ENCODE measurements around the gene ANKDD1B.
A peak's percentile ranks its signal among the peaks of the same experiment; 100 is the strongest.

Gene ANKDD1B

DNA sequence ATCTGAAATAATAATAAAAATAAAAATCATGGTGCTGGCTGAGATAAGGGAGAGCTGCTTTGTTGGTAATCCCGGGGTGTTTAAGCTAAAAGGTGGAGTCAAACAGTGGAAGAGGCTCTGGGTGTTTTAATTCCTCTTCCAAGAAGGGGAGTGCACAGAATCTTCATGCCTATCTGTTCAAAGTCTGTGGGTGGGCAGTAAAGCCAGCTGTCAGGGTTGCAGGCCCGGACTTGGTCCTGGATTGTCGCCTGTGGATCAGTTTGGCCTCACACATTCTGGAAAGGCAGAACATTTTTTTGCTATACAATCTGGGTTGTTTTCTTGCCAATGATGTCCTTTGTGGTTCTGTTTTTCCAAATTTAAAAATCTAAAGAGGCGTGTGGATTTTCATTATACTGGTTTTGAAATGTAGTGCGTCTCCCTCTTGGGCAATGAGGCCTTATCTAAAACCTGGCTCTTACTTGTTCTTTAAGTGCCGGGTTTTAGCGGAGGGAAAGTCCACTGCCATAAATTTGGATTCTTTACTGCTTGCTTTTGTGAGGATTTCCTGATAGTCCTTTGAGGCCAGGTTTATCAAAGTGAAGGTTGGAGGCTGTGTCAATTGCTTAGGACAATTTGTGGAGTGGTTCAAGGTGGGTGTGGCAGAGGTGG lies 5.8 kb downstream of the ANKDD1B start:
- no peak for DNase-seq (ENCODE audit: low spot score)

DNA sequence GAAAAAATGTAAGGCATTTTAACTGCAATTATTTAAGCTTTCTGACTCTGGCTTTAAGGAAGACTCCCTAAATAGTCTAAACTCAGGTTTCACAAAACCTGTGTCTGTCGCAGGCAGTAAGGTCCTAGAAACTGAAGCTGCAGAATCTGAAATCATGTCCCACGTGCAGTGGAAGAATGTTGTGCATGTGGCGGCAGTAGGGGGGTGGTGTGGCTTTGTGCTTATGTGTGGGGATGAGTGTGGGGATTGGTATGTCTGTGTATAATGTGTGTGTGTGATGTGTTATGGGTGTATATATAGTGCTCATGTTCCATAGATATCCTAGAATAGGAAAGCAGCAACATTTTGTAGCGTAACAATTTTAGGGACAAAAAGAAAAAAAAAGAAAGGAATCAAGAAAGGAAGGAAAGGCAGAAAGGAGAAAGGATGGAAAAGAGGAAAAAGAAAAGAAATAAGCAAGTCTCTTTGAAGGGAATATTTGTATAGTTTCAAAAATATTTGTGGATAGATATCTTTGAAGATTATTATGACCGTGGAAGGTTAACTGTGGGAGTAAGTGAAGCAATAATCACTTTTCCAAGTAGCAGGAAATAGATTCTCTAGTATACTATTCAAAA lies 6.6 kb downstream of the ANKDD1B start:
- DNase-seq (ENCODE audit: low spot score) = no peak

DNA sequence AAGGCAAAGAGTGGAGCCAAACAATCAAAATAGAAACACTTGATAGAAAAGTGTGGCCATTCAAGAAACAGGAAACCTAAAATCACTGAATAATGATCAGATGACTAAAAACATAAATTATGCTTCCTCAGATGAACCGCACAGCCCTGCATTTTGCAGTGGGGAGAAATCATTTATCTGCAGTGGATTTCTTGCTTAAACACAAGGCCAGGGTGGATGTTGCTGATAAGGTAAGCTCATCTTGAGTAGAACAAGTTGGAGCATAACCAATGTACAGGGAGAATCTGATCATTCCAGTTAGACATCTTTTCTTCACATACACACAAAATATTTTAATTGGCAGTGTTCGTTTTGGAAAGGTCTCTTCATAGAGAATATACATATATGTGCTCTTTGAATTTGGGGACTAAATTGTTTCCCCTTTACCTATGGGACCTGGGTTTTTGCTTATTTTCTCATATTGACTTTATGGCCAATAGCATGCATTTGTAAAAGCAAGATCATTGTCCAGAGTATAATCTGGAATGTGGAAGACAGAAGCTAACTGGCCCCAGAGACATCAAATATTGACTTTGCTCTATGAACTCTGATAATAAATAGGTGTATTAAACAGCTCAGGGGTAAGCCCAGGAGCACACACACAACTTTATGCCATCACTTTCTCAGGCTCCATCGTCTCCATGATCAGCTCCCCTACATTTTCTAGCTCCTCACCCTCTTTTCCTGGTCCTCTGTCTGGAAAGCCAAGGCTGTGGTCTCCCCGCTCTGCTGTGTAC lies 9.1 kb downstream of the ANKDD1B start:
- DNase-seq (ENCODE audit: low spot score) = no peak

DNA sequence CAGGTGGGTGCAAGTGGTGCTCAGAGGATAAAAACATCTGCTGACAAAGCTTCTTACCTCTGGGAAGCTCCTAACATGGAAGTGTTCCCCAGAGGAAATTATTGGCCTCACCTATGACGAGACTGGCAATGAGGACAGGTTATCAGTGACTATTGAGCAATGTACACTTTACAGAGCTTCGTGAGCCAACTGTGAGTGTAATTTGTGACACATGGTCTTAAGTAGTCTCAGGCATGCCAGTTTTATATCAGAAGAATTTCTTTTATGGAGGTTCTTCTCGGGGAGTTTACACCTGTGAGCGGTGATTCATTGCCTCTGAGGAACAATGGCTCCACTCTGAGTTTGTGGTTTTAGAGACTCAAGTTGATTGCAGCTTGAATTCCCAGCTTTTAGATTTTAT lies 11.3 kb downstream of the ANKDD1B start:
- no peak for DNase-seq (ENCODE audit: low spot score)

DNA sequence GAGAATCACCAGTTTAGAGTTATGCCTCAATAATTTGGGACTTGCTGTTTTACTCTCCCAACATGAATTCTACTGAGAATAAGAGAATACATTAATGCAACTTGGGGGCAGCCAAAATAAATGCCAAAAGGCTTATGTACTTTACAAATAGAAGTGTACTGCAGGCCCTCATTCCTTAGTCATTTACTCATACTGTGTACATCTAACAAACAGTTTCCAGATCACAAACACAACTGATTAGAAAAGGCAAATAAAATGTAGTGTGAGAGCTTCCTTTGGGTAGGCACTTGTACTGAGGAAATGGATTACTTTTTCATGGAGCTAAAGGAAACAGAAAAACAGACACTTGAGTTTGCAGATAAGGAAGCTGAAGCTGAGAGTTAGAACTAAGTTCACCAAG lies 12.6 kb downstream of the ANKDD1B start:
- no peak for DNase-seq (ENCODE audit: low spot score)

DNA sequence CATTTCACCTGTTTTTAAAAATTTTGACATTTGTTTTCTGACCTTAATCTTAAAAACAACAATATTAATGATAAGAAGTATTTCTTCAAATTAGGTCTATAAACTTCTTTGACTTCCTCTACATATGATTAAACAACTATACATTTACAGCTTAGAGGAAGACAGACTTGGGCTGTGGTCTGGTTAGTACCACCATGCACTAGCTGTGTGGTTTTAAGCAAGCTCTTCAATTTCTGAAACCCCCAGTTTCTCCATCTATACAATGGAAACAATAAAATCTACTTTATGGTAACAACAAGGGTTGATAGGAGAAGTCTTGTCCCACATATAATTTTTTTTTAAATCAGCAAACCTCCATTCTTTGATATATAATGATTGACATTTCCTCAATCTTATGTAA lies 15.7 kb downstream of the ANKDD1B start:
- DNase-seq (ENCODE audit: low spot score) = no peak

DNA sequence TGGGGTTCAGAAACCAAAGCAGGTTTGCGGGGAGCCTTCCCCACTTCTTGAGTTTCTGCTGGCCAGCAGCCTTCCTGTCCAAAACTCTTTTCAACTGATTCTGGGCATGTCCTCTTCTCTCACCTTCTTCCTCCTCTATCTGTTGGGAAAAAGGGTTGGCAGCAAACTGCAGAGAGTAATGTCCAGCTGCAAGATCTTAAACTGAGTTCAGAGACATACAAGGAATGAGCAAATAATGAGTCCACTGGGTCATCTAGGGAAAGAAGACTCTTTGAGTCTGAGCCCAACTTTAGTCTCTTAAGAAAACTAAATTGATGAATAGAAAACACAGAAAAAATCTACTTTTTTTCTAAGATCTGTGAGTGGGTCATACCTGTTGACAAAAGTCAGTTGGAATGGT lies 16.5 kb downstream of the ANKDD1B start:
- no peak for DNase-seq (ENCODE audit: low spot score)

DNA sequence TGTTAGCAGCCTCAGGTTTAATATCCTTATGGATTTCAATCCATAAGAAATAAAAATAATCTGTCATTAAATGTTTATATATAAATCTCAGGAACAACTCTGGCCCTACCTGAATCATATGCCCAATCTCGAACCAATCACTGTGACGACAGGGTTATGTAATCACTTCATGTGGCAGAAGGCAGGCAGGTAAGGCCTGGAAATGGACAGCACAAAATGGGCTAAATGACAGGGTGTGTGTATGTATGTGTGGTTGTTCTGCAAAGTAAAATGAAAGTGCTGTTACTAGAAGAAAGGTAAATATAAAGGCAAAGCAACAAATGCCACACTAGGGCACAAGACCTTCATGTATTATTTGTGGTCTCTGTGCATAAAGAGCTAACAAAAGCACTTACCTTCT lies 19.6 kb downstream of the ANKDD1B start:
- no peak for DNase-seq (ENCODE audit: low spot score)

DNA sequence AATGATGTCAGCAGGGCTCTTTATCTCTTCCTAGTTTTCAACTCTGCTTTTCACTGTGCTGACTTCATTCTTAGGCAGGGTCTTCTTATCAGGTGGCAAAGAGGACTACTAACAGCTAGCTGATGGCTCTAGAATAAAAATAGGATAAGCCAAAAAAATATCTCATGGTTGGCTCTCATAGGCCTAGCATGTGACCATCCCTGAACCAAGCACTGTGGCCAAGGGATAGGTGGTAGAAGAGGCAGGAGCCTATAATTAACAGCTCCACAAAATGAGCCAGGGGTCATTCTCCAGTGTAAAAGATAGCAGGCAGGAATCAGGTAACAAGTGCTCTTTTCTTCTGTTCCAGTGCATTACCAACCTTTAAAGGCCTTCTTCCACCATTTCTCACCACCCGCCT lies 21.1 kb downstream of the ANKDD1B start:
- DNase-seq (ENCODE audit: low spot score) = no peak

DNA sequence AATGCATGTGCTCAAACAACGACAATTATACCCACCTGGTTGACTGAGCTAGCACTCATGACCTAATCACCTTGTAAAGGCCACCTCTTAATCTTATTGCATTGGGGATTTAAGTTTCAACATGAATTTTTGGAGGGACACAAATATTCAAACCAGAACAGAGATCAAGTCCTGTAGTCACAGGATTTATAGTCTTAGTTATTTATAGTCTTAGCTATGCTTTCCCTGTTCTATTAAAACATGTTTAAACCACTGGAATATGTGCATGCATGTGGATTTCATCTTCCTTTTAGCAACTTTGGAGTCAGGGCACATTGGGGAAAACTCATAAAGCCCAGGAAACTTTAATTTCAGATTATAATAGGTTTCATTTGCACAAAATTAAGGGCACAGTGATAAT lies 26.7 kb downstream of the ANKDD1B start:
- DNase-seq (ENCODE audit: low spot score) = no peak

DNA sequence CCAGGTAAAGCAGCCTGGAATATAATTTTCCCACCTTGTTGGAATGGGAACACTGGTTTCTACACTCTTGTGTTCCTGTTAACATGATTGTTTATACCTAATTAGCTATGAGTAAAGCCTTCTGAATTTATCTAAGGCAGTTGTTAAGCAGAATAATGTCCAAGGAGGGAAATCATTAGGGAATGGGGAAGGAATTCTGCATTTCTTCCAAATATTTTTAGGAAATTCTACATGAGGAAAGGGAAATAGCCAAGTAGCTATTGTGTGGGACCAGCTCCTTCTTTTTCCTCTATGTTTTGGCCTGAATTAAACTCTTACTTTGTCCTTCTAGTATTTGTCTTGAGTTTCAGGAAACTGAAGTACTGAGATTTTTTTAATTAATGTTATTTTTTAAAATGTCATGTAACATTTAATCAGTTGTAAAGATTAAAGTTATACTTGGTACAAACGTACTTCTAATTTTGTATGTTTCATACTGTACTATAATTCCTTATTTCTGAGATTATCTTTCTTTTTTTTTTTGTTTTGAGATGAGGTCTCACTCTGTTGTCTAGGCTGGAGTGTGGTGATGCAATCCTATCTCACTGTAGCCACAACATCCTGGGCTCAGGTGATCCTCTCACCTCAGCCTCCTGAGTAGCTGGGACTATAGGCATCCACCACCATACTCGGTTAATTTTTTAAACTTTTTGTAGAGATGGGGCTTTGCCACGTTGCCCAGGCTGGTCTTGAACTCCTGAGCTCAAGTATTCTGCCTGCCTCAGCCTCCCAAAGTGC lies 28.5 kb downstream of the ANKDD1B start:
- no peak for DNase-seq (ENCODE audit: low spot score)

DNA sequence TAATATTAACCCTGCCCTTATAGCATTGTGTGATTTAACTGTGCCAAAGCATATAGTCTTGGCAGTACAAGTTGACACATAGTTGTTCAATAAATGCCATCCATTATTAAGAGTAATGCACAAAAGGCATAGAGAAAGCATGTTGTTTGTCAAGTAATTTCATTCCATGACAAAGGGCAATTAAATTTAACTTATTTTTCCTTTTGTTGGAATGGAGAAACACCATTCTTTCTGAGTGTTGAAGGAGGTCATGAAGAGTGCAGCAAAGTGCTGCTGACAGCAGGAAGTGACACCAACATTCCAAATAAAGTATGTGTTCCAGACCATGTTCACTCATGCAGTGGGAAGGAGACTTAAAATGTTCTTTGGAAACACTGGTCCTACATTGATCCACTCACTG lies 29.1 kb downstream of the ANKDD1B start:
- DNase-seq (ENCODE audit: low spot score) = peak; percentile 35

DNA sequence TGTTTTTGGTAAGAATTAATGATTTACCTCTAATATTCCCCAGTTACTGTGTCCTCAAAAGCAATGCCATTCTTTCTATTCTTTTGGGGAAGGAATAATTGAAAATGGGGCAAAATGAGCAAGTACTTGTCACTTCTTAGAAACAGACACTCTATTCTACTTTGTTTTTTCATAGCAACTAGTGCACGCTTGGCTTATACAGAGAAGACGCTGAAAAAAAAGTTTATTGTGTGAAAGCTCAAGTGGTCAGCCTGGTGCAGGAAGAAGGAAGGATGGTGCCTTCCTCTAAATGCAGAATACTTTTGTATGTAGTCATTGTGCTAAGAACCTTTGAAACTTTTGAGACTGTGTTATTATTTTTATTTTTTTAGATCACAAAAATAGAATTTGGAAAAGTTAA lies 29.6 kb downstream of the ANKDD1B start:
- DNase-seq (ENCODE audit: low spot score) = no peak

DNA sequence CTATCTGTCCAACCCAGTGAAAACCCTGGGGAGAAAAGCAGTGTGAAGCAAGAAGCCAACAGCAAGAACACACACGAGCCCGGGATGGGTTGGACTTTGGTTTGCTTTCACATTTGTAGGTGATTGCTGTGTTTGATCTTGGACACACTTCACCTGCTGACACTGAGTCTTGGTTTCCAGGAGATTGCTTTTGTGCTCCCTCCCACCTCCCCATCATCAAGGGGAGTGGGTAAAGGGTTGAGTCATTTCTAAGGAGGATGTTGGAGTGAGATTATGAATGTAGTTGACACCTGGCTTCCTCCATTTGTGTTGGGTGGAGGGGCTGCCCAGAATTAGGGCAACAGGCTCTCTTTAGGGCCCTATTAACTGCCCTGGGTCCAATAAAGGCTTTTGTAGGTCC lies 37.5 kb downstream of the ANKDD1B start:
- DNase-seq (ENCODE audit: low spot score) = no peak

DNA sequence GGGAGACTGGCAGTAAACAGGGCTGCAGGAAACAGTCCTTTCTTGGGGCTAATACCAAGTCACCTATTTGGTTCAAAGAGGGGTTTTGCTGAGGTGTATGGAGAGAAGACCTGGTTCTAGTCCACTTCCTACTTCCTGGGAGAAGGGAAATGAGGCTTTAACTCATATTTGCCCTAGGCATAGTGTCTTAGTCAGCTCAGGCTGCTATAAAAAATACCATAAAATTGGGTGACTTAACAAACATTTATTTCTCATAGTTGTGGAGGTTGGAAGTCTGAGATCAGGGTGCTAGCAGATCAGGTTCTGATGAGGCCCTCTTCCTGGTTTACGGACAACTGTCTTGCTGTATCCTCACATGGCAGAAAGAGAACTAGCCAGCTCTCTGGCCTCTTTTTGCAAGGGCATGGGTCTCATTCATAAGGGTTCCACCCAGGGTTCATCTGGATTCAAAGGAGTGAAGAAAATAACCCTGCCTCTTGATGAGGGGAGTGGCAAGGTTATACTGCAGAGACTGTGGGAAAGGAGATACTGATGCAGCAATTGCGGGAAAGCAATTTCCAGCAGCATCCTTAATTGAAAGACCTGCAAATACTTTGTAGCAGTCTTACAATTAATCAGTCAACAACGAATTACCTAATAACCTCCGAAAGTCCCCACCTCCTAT lies 40.5 kb downstream of the ANKDD1B start:
- DNase-seq (ENCODE audit: low spot score) = no peak

DNA sequence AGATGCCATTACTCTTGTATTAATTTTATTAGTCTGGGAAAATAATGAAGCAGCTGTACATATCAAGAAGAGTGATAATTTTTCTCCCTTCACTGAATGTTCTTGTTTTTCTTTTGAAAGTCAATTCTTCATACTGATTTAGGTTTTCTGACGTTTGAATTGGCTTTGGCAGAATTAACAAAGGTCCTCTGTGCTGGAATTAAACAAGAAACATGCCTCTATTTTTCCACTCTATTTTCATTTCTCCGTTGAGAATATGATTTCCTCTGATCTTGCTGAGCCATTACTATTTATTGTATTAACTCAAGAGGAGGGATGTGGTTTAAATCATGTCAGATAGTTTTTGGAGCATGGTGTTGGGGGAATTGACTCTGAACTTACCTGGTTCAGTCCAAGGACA lies 42.3 kb downstream of the ANKDD1B start:
- no peak for DNase-seq (ENCODE audit: low spot score)

DNA sequence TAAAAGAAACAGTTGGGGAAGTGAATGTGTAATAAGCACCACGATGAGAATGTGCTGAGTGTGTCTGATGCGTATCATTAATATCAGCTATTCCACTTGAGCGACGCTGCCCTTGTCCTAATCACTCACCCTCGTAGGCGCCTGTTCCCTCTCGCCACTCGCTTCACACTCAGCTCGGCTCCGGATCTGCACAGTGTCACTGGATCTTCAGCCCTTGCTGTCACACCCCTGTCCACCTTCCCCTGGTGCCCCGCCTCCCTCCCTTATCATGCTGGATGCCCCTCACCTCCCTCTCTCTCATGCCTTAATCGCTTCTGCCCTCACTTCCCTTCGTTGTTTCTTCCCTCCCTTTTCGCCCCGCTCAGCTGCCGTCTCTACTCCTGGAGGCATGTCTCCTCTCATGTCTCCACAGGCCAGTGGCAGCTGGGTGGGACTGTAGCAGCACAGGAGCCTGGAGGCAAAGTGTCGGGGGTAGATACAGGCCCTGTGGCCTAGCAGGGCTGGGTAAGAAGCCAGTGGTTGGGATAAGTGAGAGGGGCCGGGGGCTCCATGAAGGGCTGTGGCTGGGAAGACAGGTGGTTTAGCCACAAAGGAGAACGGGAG lies 43.5 kb downstream of the ANKDD1B start:
- no peak for DNase-seq (ENCODE audit: low spot score)

DNA sequence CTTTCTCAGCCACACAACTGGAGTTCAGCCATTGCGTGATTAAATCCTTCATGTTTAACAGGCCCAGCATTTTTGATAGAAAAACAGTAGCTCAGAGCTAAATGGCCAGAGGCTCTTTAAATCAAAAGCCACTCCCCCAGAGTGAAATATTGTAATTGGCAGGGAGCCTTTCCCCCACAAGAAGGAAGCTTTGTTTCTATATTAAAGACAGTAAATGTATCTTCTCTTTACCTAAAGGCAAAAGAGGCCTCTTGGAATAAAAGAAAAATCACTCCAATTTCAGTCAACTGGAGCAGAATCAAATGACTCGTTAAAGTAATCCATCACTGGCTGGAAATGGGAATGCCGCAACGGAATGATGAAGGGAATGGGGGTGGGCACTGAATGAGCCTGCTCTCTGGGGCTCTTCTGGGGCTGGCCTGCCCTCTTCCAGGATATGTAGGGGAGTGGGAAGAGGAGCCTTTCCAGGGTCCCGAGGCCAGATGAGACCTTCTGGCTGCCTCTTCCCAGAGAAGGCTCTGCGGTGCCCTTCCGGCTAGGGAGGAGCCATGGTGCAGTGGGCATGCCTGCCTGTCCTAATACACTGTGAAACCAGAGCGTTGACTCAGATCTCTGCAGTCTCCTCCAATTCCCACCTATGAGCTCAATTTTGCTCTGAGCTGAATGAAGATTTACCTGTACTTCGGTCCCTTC lies 45.2 kb downstream of the ANKDD1B start:
- no peak for DNase-seq (ENCODE audit: low spot score)

DNA sequence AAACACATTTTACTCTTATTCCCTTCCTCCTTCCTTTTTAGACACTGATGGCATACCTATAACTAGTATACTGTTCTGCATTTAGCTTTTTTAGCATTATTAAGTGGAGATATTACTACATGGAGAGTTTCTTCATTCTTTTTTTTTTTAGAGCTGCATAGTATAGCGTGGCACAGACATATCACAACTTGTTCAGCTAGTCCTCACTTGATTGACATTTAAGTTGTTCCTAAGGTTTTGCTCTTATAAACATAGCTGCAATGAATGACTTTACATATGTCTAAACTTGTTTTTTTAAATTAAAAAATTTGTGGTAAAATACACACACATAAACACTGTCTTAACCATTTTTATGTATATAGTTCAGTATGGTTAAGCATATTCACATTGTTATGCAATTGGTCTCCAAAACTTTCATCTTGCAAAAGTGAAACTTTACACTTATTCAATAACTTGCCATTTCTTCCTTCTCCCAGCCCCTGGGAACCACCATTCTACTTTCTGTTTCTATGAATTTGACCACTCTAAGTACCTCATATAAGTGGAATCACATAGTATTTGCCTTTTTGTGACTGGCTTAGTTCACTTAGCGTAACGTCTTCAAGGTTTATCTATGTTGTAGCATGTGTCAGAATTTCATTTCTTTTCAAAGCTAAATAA lies 48.7 kb downstream of the ANKDD1B start:
- DNase-seq (ENCODE audit: low spot score) = no peak

DNA sequence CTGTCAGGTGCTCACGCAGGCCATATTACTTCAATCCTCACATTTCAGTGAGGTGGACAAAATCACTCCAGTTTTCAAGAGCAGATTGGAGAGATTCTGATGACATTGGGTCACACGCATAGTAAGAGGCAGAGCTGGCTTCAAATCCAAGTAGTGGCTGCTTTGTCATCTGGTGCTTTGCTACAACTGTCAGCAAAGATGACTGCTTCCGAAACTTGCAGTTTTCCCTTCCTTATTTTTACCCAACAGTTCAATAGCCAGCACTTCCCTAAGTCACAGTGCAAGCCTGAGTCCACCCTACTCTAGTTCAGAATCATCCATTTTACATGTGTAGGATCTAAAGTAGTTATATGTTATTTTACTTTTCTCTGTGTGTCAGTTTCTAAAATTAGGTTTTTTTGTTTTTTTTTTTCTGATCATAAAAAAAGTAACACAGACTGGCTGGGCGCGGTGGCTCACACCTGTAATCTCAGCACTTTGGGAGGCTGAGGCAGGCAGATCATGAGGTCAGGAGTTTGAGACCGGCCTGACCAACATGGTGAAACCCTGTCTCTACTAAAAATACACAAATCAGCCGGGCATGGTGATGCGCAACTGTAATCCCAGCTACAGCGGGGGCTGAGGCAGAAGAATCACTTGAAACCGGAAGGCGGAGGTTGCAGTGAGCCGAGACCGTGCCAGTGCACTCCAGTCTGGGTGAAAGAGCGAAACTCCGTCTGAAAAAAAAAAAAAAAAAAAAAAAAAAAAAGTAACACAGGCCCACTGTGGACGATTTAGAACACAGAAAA lies 49.6 kb downstream of the ANKDD1B start:
- DNase-seq (ENCODE audit: low spot score) = no peak

Data from COLO829 (cell line).